ENCODE measurements around the gene POLR1A.
A peak's percentile ranks its signal among the peaks of the same experiment; 100 is the strongest.

POLR1A gene
- 45.6 to 80.6 (median 69.2) reads per million in 4 donors for total RNA-seq

GRCh38 chr2:86105252-86105968 is at the start of gene POLR1A:
Gene POLR1A, minus strand, starts transcription at chr2:86105886. Its CDS starts 110 bp downstream, at chr2:86105776.
- peak; percentile 62 to 92 (median 71) for DNase-seq

- no peak for DNase-seq
These were observed 44.8 kb upstream of the POLR1A start for GRCh38 chr2:86150502-86150901.

GRCh38 chr2:86147793-86148192 is 42.1 kb upstream of the POLR1A start:
- DNase-seq = no peak

- DNase-seq = no peak
These were observed 38.4 kb upstream of the POLR1A start for GRCh38 chr2:86143926-86144685.

GRCh38 chr2:86143307-86143706 is 37.6 kb upstream of the POLR1A start:
- DNase-seq = no peak

- DNase-seq = no peak
These were observed 37.0 kb upstream of the POLR1A start for GRCh38 chr2:86142436-86143257.

- no peak for DNase-seq
These were observed 35.3 kb upstream of the POLR1A start for GRCh38 chr2:86140969-86141392.

GRCh38 chr2:86139981-86140380 is 34.3 kb upstream of the POLR1A start:
- no peak for DNase-seq

- no peak for DNase-seq
These were observed 33.3 kb upstream of the POLR1A start for GRCh38 chr2:86138736-86139625.

- no peak for DNase-seq
These were observed 30.5 kb upstream of the POLR1A start for GRCh38 chr2:86136141-86136540.

- DNase-seq = no peak
These were observed 30.0 kb upstream of the POLR1A start for GRCh38 chr2:86135653-86136052.

GRCh38 chr2:86134709-86135108 is 29.0 kb upstream of the POLR1A start:
- DNase-seq = no peak

GRCh38 chr2:86124683-86125082 is 19.0 kb upstream of the POLR1A start:
- DNase-seq = no peak

GRCh38 chr2:86123328-86123925 is 17.7 kb upstream of the POLR1A start:
- no peak for DNase-seq

GRCh38 chr2:86118130-86118529 is 12.4 kb upstream of the POLR1A start:
- DNase-seq = no peak

- DNase-seq = peak in 1 of 5 donors; percentile 40
These were observed 1.3 kb upstream of the POLR1A start for GRCh38 chr2:86107031-86107430.

- peak; percentile 82 to 96 (median 90) for DNase-seq
These were observed 571 bp upstream of the POLR1A start, which contains the start of gene PTCD3 for GRCh38 chr2:86105969-86106945. Gene PTCD3, plus strand, starts transcription at chr2:86106235. Its CDS starts 13 bp downstream, at chr2:86106248.

- no peak for DNase-seq
These were observed 3.5 kb downstream of the POLR1A start for GRCh38 chr2:86102157-86102556.

GRCh38 chr2:86097913-86098312 is 7.8 kb downstream of the POLR1A start:
- DNase-seq = no peak

All from T-helper 1 cell (primary cell).